GM18873 (cell line): ENCODE measurements around the gene B4GALNT2.

ENCODE experiments used
- ATAC-seq: cut with Tn5 transposase; IDR thresholded peaks from one replicate; pipeline ENCODE4 v1.9.1; 2021; ENCODE audit warnings: mild to moderate bottlenecking, moderate library complexity, moderate number of reproducible peaks; ENCODE audit not compliant: unreplicated experiment, low FRiP score

Gene B4GALNT2

GRCh38 chr17:49209061-49209571 is 76.5 kb downstream of the B4GALNT2 start:
- ATAC-seq = no peak

GRCh38 chr17:49210158-49211029 is 77.8 kb downstream of the B4GALNT2 start, which contains the start of the genes ABI3 and GNGT2:
TSS of gene ABI3 (plus strand) at chr17:49210707. CDS start at chr17:49210725, 18 bp downstream.
TSS of gene GNGT2 (minus strand) at chr17:49210574. CDS start at chr17:49207422, 3,152 bp downstream.
- ATAC-seq = peak; percentile 71

GRCh38 chr17:49213399-49213798 is 80.8 kb downstream of the B4GALNT2 start:
- no peak for ATAC-seq

GRCh38 chr17:49213847-49214246 is 81.3 kb downstream of the B4GALNT2 start:
- no peak for ATAC-seq

- no peak for ATAC-seq
Observed at GRCh38 chr17:49214676-49215360, 82.2 kb downstream of the B4GALNT2 start.

GRCh38 chr17:49216482-49216881 is 83.9 kb downstream of the B4GALNT2 start:
- ATAC-seq = no peak

GRCh38 chr17:49216953-49217650 is 84.5 kb downstream of the B4GALNT2 start:
- ATAC-seq = no peak

GRCh38 chr17:49217651-49218413 is 85.3 kb downstream of the B4GALNT2 start:
- no peak for ATAC-seq

GRCh38 chr17:49218941-49219913 is 86.7 kb downstream of the B4GALNT2 start:
- ATAC-seq = no peak

GRCh38 chr17:49219987-49220386 is 87.4 kb downstream of the B4GALNT2 start:
- ATAC-seq = no peak

- ATAC-seq = no peak
Observed at GRCh38 chr17:49223168-49223516, 90.6 kb downstream of the B4GALNT2 start.

GRCh38 chr17:49223517-49224197 is 91.1 kb downstream of the B4GALNT2 start:
- no peak for ATAC-seq

GRCh38 chr17:49224198-49224996 is 91.8 kb downstream of the B4GALNT2 start:
- ATAC-seq = no peak

GRCh38 chr17:49224997-49225337 is 92.4 kb downstream of the B4GALNT2 start:
- ATAC-seq = no peak

- no peak for ATAC-seq
Observed at GRCh38 chr17:49225554-49226236, 93.1 kb downstream of the B4GALNT2 start.
